Inferior parietal cortex (tissue), 1 donor: ENCODE data around the gene XAB2.
"Not testable (repeated sequence)": the region's sequence is repeated elsewhere in the genome, so short reads cannot be mapped to it uniquely, and the experiment has no call there.

Experiments used
- DNase-seq: peaks from one replicate; pipeline ENCODE4 v3.0.0-alpha.2; 2016; ENCODE audit errors: extremely low spot score

The XAB2 gene

GRCh38 chr19:7577422-7577821, 51.9 kb downstream of the XAB2 start:
- DNase-seq: not testable (repeated sequence)

- DNase-seq: no peak
These were observed 53.8 kb downstream of the XAB2 start for GRCh38 chr19:7575434-7576040.

DNA sequence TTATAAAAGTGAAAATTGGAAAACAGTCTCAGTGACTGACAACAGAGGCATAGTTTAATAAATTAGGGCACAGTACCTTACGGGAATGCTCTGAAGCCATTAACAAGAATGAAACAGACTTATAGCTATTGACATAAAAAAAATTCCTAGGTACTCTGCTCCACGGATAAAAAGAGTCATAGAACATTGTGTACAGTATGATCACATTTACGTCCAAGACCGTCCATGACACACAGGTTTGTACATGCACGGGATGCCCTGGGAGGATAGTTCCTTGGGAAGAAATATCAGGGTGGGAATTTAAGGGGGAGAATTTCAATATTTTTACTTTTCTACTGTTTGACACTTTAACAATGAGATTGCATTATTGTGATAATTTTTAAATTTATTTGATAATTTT, 58.6 kb downstream of the XAB2 start:
- no peak for DNase-seq
